CD14-positive monocyte (primary cell): ENCODE results near the gene FLCN. TPM values are rescaled to one million over a fixed set of nuclear protein-coding genes. Genes with fewer than 3 reads are reported as not detected.

ENCODE experiments used
- DNase-seq, 3 donors: peaks; one replicate each; pipeline ENCODE4 v3.0.0-alpha.2; 2011 to 2022
- H2AFZ ChIP-seq: 2 replicates; pipeline ENCODE4 v1.6.0; 2012; ENCODE audit warnings: mild to moderate bottlenecking, low read depth, low read length, inconsistent platforms; ENCODE audit not compliant: insufficient read depth, poor library complexity, severe bottlenecking
- H3K27ac ChIP-seq, 2 donors: 1 replicate in 1 of 2; 2 replicates in 1 of 2; pipeline ENCODE4 v1.5.1; 2012 to 2013; ENCODE audit warnings: low read length in 2 of 2, control low read depth in 1 of 2, inconsistent platforms in 1 of 2, low read depth in 1 of 2, mild to moderate bottlenecking in 1 of 2
- H3K27me3 ChIP-seq, 2 donors: one replicate each; pipeline versions ENCODE4 v1.6.0 to v1.6.1; 2011 to 2013; ENCODE audit warnings: low read length in 2 of 2; ENCODE audit not compliant: control insufficient read depth in 2 of 2, insufficient read depth in 2 of 2
- H3K36me3 ChIP-seq, 2 donors: replicated peaks in 1 of 2; 1 replicate in 1 of 2; 2 replicates in 1 of 2; pipeline versions ENCODE4 v1.5.1 to v1.6.1; 2012 to 2013; ENCODE audit warnings: low read length in 2 of 2, control low read depth in 1 of 2, inconsistent platforms in 1 of 2, mild to moderate bottlenecking in 1 of 2; ENCODE audit not compliant: insufficient read depth in 2 of 2, control insufficient read depth in 1 of 2
- H3K4me1 ChIP-seq, 2 donors: 1 replicate in 1 of 2; 2 replicates in 1 of 2; pipeline versions ENCODE4 v1.5.1 to v1.6.1; 2012 to 2013; ENCODE audit warnings: low read length in 2 of 2, control low read depth in 1 of 2, inconsistent platforms in 1 of 2, mild to moderate bottlenecking in 1 of 2, moderate library complexity in 1 of 2; ENCODE audit not compliant: insufficient read depth in 2 of 2, control insufficient read depth in 1 of 2
- H3K4me2 ChIP-seq: replicated peaks from 2 replicates; pipeline ENCODE3; 2012; ENCODE audit warnings: low read length, moderate library complexity, mild to moderate bottlenecking; ENCODE audit not compliant: poor library complexity, severe bottlenecking; ENCODE audit errors: extremely low read depth
- H3K4me3 ChIP-seq, 3 experiments: fragments of 200-600 bp in 1 of 3; sonication (generic) in 1 of 3; replicated peaks in 1 of 3; 1 replicate in 2 of 3; 2 replicates in 1 of 3; pipeline ENCODE4 v1.5.1; 2011 to 2013; ENCODE audit warnings: low read length in 3 of 3, mild to moderate bottlenecking in 3 of 3, control low read depth in 2 of 3, low read depth in 2 of 3, inconsistent platforms in 1 of 3, moderate library complexity in 1 of 3
- H3K79me2 ChIP-seq: 2 replicates; pipeline ENCODE4 v1.6.0; 2012; ENCODE audit warnings: mild to moderate bottlenecking, control low read depth, inconsistent platforms, low read length, moderate library complexity; ENCODE audit not compliant: insufficient read depth
- H3K9ac ChIP-seq: 2 replicates; pipeline ENCODE4 v1.6.0; 2017; ENCODE audit warnings: low read length, mild to moderate bottlenecking; ENCODE audit not compliant: insufficient read depth, poor library complexity, severe bottlenecking
- H3K9me3 ChIP-seq, 2 donors: replicated peaks in 1 of 2; 1 replicate in 1 of 2; 2 replicates in 1 of 2; pipeline versions ENCODE4 v1.5.1 to v1.6.1; 2012 to 2013; ENCODE audit warnings: low read length in 2 of 2, control low read depth in 1 of 2; ENCODE audit not compliant: control insufficient read depth in 1 of 2, insufficient read depth in 1 of 2
- H4K20me1 ChIP-seq: 2 replicates; pipeline ENCODE4 v1.6.0; 2012; ENCODE audit warnings: mild to moderate bottlenecking, low read length, control low read depth, moderate library complexity; ENCODE audit not compliant: insufficient read depth
- H3K27ac Mint-ChIP-seq, 7 donors: one replicate each; pipeline ENCODE4 v1.8.0; 2020; ENCODE audit warnings: mild to moderate bottlenecking in 7 of 7, mixed read lengths in 7 of 7, moderate library complexity in 6 of 7, inconsistent platforms in 2 of 7
- H3K27me3 Mint-ChIP-seq, 3 donors: one replicate each; pipeline ENCODE4 v1.8.0; 2021 to 2022; ENCODE audit warnings: low read depth in 3 of 3, mild to moderate bottlenecking in 3 of 3, mixed read lengths in 3 of 3, moderate library complexity in 3 of 3, inconsistent platforms in 1 of 3
- H3K36me3 Mint-ChIP-seq, 2 donors: one replicate each; pipeline ENCODE4 v1.8.0; 2020; ENCODE audit warnings: mixed read lengths in 2 of 2, inconsistent platforms in 1 of 2, mild to moderate bottlenecking in 1 of 2
- H3K4me1 Mint-ChIP-seq: one replicate; pipeline ENCODE4 v1.8.0; 2020; ENCODE audit warnings: mild to moderate bottlenecking, mixed read lengths
- H3K4me3 Mint-ChIP-seq, 2 donors: one replicate each; pipeline ENCODE4 v1.8.0; 2020; ENCODE audit warnings: mild to moderate bottlenecking in 2 of 2, mixed read lengths in 2 of 2, moderate library complexity in 1 of 2
- H3K9me3 Mint-ChIP-seq, 7 donors: one replicate each; pipeline ENCODE4 v1.8.0; 2020 to 2022; ENCODE audit warnings: mixed read lengths in 7 of 7, mild to moderate bottlenecking in 6 of 7, moderate library complexity in 6 of 7, inconsistent platforms in 2 of 7
- CTCF ChIP-seq: fragments of 200-600 bp; IDR thresholded peaks from one replicate; pipeline ENCODE4 v1.8.0; 2022; ENCODE audit warnings: antibody characterized with exemption, mild to moderate bottlenecking
- WGBS: methylation state at CpG from one replicate; pipeline ENCODE4 v1.1.5; 2013; ENCODE audit warnings: missing lambda C conversion rate; ENCODE audit not compliant: insufficient coverage; 5-methylcytosine and 5-hydroxymethylcytosine counted together
- intact Hi-C, 2 donors: fragments of 100-400 bp; cut with micrococcal nuclease; formaldehyde crosslinking; loops; one replicate each; pipeline versions ENCODE4 v1.15.0 to v1.15.1; 2023
- polyA plus RNA-seq, 3 donors: library from polyadenylated mRNA; depleted of rRNA in 1 of 3; unstranded in 2 of 3; stranded (reverse) in 1 of 3; fragments of 300-500 nt in 2 of 3; fragments of >200 nt in 1 of 3; fragmentation: Illumina TruSeq in 2 of 3; gene quantifications; 1 replicate in 2 of 3; 2 replicates in 1 of 3; pipeline ENCODE4 v1.2.3, GENCODE V29; 2012 to 2021

The FLCN gene
- polyA plus RNA-seq, 3 donors = 5.8 to 46.9 (median 8.0) TPM

DNA sequence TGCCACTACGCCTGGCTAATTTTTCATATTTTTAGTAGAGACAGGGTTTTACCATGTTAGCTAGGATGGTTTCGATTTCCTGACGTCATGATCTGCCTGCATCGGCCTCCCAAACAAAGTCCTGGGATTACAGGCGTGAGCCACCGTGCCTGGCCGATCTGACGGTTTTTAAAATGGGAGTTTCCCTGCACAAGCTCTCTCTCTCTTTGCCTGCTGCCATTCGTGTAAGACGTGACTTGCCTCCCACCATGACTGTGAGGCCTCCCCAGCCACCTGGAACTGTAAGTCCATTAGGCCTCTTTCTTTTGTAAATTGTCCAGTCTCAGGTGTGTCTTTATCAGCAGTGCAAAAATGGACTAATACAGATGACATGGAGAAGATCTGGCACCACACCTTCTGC is 4.7 kb upstream of the FLCN start:
- no peak for TF ChIP-seq CTCF
- Histone ChIP-seq H3K4me2 (no peak overlapping the region), H3K27ac (no peak overlapping the region), H3K4me1 (peaks cover 6 to 9% of the 10 kb centered on the region in 2 donors), H4K20me1 (no peaks in the 10 kb centered on the region), H3K4me3 (no peak overlapping the region), H2AFZ (no peak overlapping the region), H3K9ac (no peak overlapping the region), H3K9me3 (no peaks in the 10 kb centered on the region), H3K79me2 (peaks cover 4% of the 10 kb centered on the region), H3K36me3 (peaks cover 9 to 15% of the 10 kb centered on the region in 2 donors), H3K27me3 (no peaks in the 10 kb centered on the region)
- no peak overlapping the region for H3K27ac Mint-ChIP-seq
- H3K9me3 Mint-ChIP-seq = peaks cover 0 to under 1% (median 0%) of the 10 kb centered on the region in 7 donors
- H3K4me1 Mint-ChIP-seq = peaks cover 10% of the 10 kb centered on the region
- H3K4me3 Mint-ChIP-seq = no peak overlapping the region
- WGBS = 93% methylated on average over 9 of the region's 10 CpGs
- intact Hi-C loops = no loop called here
- peaks cover 7 to 13% of the 10 kb centered on the region in 2 donors for H3K36me3 Mint-ChIP-seq
- H3K27me3 Mint-ChIP-seq = peaks cover 0 to 5% (median 4%) of the 10 kb centered on the region in 3 donors
- DNase-seq = no peak

GRCh38 chr17:17239832-17240231 is 2.9 kb upstream of the FLCN start:
- Histone ChIP-seq H3K4me2 (no peak overlapping the region), H3K4me1 (peaks cover 20 to 26% of the 10 kb centered on the region in 2 donors), H3K9ac (no peak overlapping the region), H4K20me1 (peaks cover 15% of the 10 kb centered on the region), H3K27ac (no peak overlapping the region), H3K4me3 (no peak overlapping the region), H2AFZ (no peak overlapping the region), H3K79me2 (peaks cover 22% of the 10 kb centered on the region), H3K9me3 (no peaks in the 10 kb centered on the region), H3K27me3 (no peaks in the 10 kb centered on the region), H3K36me3 (no peaks in the 10 kb centered on the region)
- H3K36me3 Mint-ChIP-seq = no peaks in the 10 kb centered on the region
- H3K4me1 Mint-ChIP-seq = peaks cover 26% of the 10 kb centered on the region
- H3K9me3 Mint-ChIP-seq = peaks cover 0 to 2% (median 0%) of the 10 kb centered on the region in 7 donors
- intact Hi-C loops = loop anchor here (5.0 to 10.0 kb wide), 2 partner anchors 42 to 195 kb away; partner anchors contain the start of genes COPS3 (in 1 of the 2) and MPRIP (in 1 of the 2)
- TF ChIP-seq CTCF = no peak
- DNase-seq = no peak
- peaks cover 0 to 5% (median 4%) of the 10 kb centered on the region in 3 donors for H3K27me3 Mint-ChIP-seq
- H3K27ac Mint-ChIP-seq = no peak overlapping the region
- no peak overlapping the region for H3K4me3 Mint-ChIP-seq
- WGBS = no CpG with 5 or more reads among the region's 1 CpG
